ENCODE results near the gene EXO1. TPM values are rescaled to one million over a fixed set of nuclear protein-coding genes. Genes with fewer than 3 reads are reported as not detected.

EXO1 gene
- total and polyA plus RNA-seq, 12 donors, result 0.06 to 1.4 (median 0.41) TPM; not detected in 4

- no peak for TF ChIP-seq CTCF (IDR thresholded peaks at IDR 0.05)
- Histone ChIP-seq H3K9me3 (no peaks in the 10 kb centered on the region), H3K36me3 (no peaks in the 10 kb centered on the region), H3K4me1 (peaks cover 0 to 20% (median 0%) of the 10 kb centered on the region in 9 donors), H3K27me3 (no peaks in the 10 kb centered on the region), H3K27ac (no peak overlapping the region), H3K4me3 (no peak overlapping the region)
- ATAC-seq, result peak in 6 of 8 donors; percentile 53 to 82 (median 74)
- 46 to 56% methylated on average over 2 of the region's 2 CpGs for WGBS, 2 donors
- DNase-seq, result peak in 1 of 2 donors; percentile 11
- intact Hi-C loops (cut with DNase I), result loop anchor here in 1 of 10 donors (10.0 kb wide), 1 partner anchor 292 kb away; the partner anchor contains the start of gene KMO
These were observed 20.7 kb upstream of the EXO1 start for GRCh38 chr1:241827264-241827663.

GRCh38 chr1:241828463-241829021 lies 19.5 kb upstream of the EXO1 start:
- Histone ChIP-seq H3K4me3 (no peak overlapping the region), H3K27ac (no peak overlapping the region), H3K36me3 (no peaks in the 10 kb centered on the region), H3K27me3 (peaks cover 0 to 6% (median under 1%) of the 10 kb centered on the region in 7 donors), H3K4me1 (peaks cover 0 to 20% (median 0%) of the 10 kb centered on the region in 9 donors), H3K9me3 (no peaks in the 10 kb centered on the region)
- intact Hi-C loops (cut with DNase I), result loop anchor here in 1 of 10 donors (10.0 kb wide), 1 partner anchor 294 kb away; the partner anchor contains the start of gene KMO
- no peak for DNase-seq
- TF ChIP-seq CTCF (IDR thresholded peaks at IDR 0.05), result no peak
- 44 to 46% methylated on average over 3 of the region's 3 CpGs for WGBS, 2 donors
- ATAC-seq, result peak in 1 of 8 donors; percentile 78

- DNase-seq (no peak), ATAC-seq (no peak)
- intact Hi-C loops (cut with DNase I), result loop anchor here in 1 of 10 donors (10.0 kb wide), 1 partner anchor 295 kb away; the partner anchor contains the start of gene KMO
- no peaks in the 10 kb centered on the region for H3K9me3 ChIP-seq
- no peak overlapping the region for H3K27ac ChIP-seq
- no peak overlapping the region for H3K4me3 ChIP-seq
- H3K36me3 ChIP-seq, result no peaks in the 10 kb centered on the region
- no peak for TF ChIP-seq CTCF (IDR thresholded peaks at IDR 0.05)
- peaks cover 0 to 11% (median 3%) of the 10 kb centered on the region in 7 donors for H3K27me3 ChIP-seq
- H3K4me1 ChIP-seq, result peaks cover 0 to 20% (median 0%) of the 10 kb centered on the region in 9 donors
These were observed 18.5 kb upstream of the EXO1 start for GRCh38 chr1:241829468-241829867.

- no peak overlapping the region for H3K27ac ChIP-seq
- H3K36me3 ChIP-seq, result no peaks in the 10 kb centered on the region
- H3K4me1 ChIP-seq, result no peaks in the 10 kb centered on the region
- peaks cover 0 to 17% (median 3%) of the 10 kb centered on the region in 7 donors for H3K27me3 ChIP-seq
- intact Hi-C loops (cut with DNase I), result loop anchor here in 7 of 10 donors (5.0 to 10.0 kb wide), 4 partner anchors 220 to 303 kb away; partner anchors contain the start of gene KMO (in 2 of the 7)
- no peak overlapping the region for H3K4me3 ChIP-seq
- H3K9me3 ChIP-seq, result no peaks in the 10 kb centered on the region
- WGBS, 2 donors, result 2 to 6% methylated on average over 1 of the region's 1 CpG
- TF ChIP-seq CTCF (IDR thresholded peaks at IDR 0.05), result peak in 8 of 9 donors; percentile 26 to 64 (median 52)
- DNase-seq (no peak), ATAC-seq (no peak)
These were observed 13.1 kb upstream of the EXO1 start for GRCh38 chr1:241834733-241835377.
